HepG2 (cell line): ENCODE measurements around the gene C16orf89. TPM values are rescaled to one million over a fixed set of nuclear protein-coding genes. Genes with fewer than 3 reads are reported as not detected.
A peak's percentile ranks its signal among the peaks of the same experiment; 100 is the strongest.

ENCODE experiments used
- ATAC-seq: fragments of 200-7000 bp; cut with Tn5 transposase; 3 replicates; pipeline ENCODE4 v1.9.1; 2020; ENCODE audit warnings: mild to moderate bottlenecking, moderate library complexity
- BruUV-seq: library from RNA; stranded (reverse); fragments of 400-500 nt; replicated peaks from 2 replicates; lab custom pipeline; 2021; lab: Mats Ljungman, UMichigan
- CTCF ChIA-PET: fragments of 300-600 bp; formaldehyde crosslinking; extraction: SDS; loops from one replicate; lab custom pipeline; 2021; ENCODE audit warnings: low total read pairs, inconsistent platforms, low intra/inter-chr PET ratio; lab: Yijun Ruan, JAX
- POLR2A ChIA-PET: fragments of 350-600 bp; sonication (Branson Sonifier 250); formaldehyde crosslinking; loops from one replicate; lab custom pipeline; 2020; ENCODE audit warnings: antibody characterized with exemption, inconsistent platforms; lab: Yijun Ruan, JAX
- DNase-seq: peaks from one replicate; pipeline ENCODE4 v3.0.0-alpha.2; 2015; ENCODE audit warnings: low spot score
- FAIRE-seq: peaks from 3 replicates; lab custom pipeline; 2011; peaks lifted over from hg19 to GRCh38; lab: Jason Lieb, UNC
- H2AFZ ChIP-seq: one replicate; pipeline ENCODE4 v1.6.1; 2011; ENCODE audit warnings: low read length, inconsistent platforms
- H3K27ac ChIP-seq: fragments of 300-600 bp; 3 replicates; pipeline ENCODE4 v1.8.0; 2011; ENCODE audit warnings: mixed run types, mild to moderate bottlenecking, mixed read lengths, low read length, inconsistent platforms; ENCODE audit not compliant: insufficient read depth; ENCODE audit errors: extremely low read length
- H3K27me3 ChIP-seq, 2 experiments: fragments of 200-600 bp in 1 of 2; 2 replicates in 1 of 2; 3 replicates in 1 of 2; pipeline versions ENCODE4 v1.6.0 to v1.8.0; 2011; ENCODE audit warnings: low read length in 2 of 2, mild to moderate bottlenecking in 2 of 2, moderate library complexity in 2 of 2, inconsistent platforms in 1 of 2; ENCODE audit not compliant: insufficient read depth in 2 of 2, control insufficient read depth in 1 of 2
- H3K36me3 ChIP-seq, 2 experiments: fragments of 200-600 bp in 1 of 2; replicated peaks in 1 of 2; 2 replicates in 1 of 2; 3 replicates in 1 of 2; pipeline versions ENCODE4 v1.5.1 to v1.8.0; 2011; ENCODE audit warnings: low read length in 2 of 2, inconsistent platforms in 1 of 2; ENCODE audit not compliant: insufficient read depth in 2 of 2, control insufficient read depth in 1 of 2
- H3K4me1 ChIP-seq: 2 replicates; pipeline ENCODE4 v1.5.1; 2012; ENCODE audit warnings: low read length, inconsistent platforms; ENCODE audit not compliant: insufficient read depth
- H3K4me2 ChIP-seq: 2 replicates; pipeline ENCODE4 v1.6.0; 2011; ENCODE audit warnings: low read depth, low read length, inconsistent platforms
- H3K4me3 ChIP-seq, 3 experiments: fragments of 200-600 bp in 1 of 3; sonication (generic), shearing (Covaris generic) in 1 of 3; replicated peaks in 1 of 3; 2 replicates each; pipeline ENCODE4 v1.5.1; 2011 to 2016; ENCODE audit warnings: low read length in 3 of 3, inconsistent platforms in 2 of 3, low read depth in 2 of 3, mild to moderate bottlenecking in 2 of 3, control low read depth in 1 of 3, mixed read lengths in 1 of 3; ENCODE audit not compliant: insufficient read depth in 1 of 3
- H3K79me2 ChIP-seq: one replicate; pipeline ENCODE4 v1.6.1; 2011; ENCODE audit warnings: low read length, inconsistent platforms; ENCODE audit not compliant: insufficient read depth
- H3K9ac ChIP-seq: 2 replicates; pipeline ENCODE4 v1.6.0; 2011; ENCODE audit warnings: mild to moderate bottlenecking, low read depth, low read length, inconsistent platforms; ENCODE audit not compliant: insufficient read depth
- H3K9me3 ChIP-seq: 2 replicates; pipeline ENCODE4 v1.5.1; 2012; ENCODE audit warnings: mild to moderate bottlenecking, low read length
- H4K20me1 ChIP-seq: 2 replicates; pipeline ENCODE4 v1.6.0; 2011; ENCODE audit warnings: inconsistent platforms, mild to moderate bottlenecking, low read length, moderate library complexity; ENCODE audit not compliant: insufficient read depth
- FOXP1 ChIP-seq, 2 experiments: fragments of 450-650 bp in 1 of 2; IDR thresholded peaks; 2 replicates each; pipeline ENCODE4 v1.6.1; 2017 to 2018; ENCODE audit warnings: antibody characterized with exemption in 1 of 2
- RBFOX2 ChIP-seq: fragments of 200-400 bp; formaldehyde crosslinking; IDR thresholded peaks from 2 replicates; pipeline ENCODE4 v1.6.1; 2017; ENCODE audit warnings: low read depth, mild to moderate bottlenecking, low read length
- TBL1XR1 ChIP-seq: fragments of 150-350 bp; IDR thresholded peaks from 2 replicates; pipeline ENCODE4 v1.6.1; 2014; ENCODE audit warnings: borderline replicate concordance, low read length; ENCODE audit not compliant: partially characterized antibody
- ZHX2 ChIP-seq, 2 experiments: sonication (generic) in 1 of 2; formaldehyde crosslinking in 1 of 2; IDR thresholded peaks; 2 replicates each; pipeline versions ENCODE4 v1.6.1 to v1.9.0; 2014 to 2022; ENCODE audit warnings: antibody characterized with exemption in 1 of 2, borderline replicate concordance in 1 of 2, inconsistent platforms in 1 of 2, low read depth in 1 of 2, missing genetic modification reagents in 1 of 2
- ZNF101 ChIP-seq: sonication (generic); formaldehyde crosslinking; IDR thresholded peaks from 2 replicates; pipeline ENCODE4 v1.4.0; 2020; ENCODE audit warnings: mild to moderate bottlenecking, low read depth, missing genetic modification reagents, borderline replicate concordance
- ZNF260 ChIP-seq: sonication (generic); formaldehyde crosslinking; IDR thresholded peaks from 2 replicates; pipeline ENCODE4 v1.4.0; 2020; ENCODE audit warnings: missing genetic modification reagents, low read depth, mild to moderate bottlenecking, borderline replicate concordance
- ZNF407 ChIP-seq: sonication (generic); formaldehyde crosslinking; IDR thresholded peaks from one replicate; pipeline ENCODE4 v1.5.1; 2020; ENCODE audit warnings: mild to moderate bottlenecking, missing genetic modification reagents; ENCODE audit errors: not compliant biosample characterization
- ZNF432 ChIP-seq: sonication (generic); formaldehyde crosslinking; IDR thresholded peaks from 2 replicates; pipeline ENCODE4 v1.5.0; 2020; ENCODE audit warnings: missing genetic modification reagents, mild to moderate bottlenecking, borderline replicate concordance
- WGBS: methylation state at CpG from one replicate; pipeline ENCODE4 v1.1.6; 2017; ENCODE audit warnings: low lambda C conversion rate; 5-methylcytosine and 5-hydroxymethylcytosine counted together
- in situ Hi-C: cut with HindIII; loops from 2 replicates; pipeline ENCODE4 v1.10.0; 2017; ENCODE audit warnings: low pct_unique_long_range_greater_than_20kb; ENCODE audit not compliant: extremely low pct_ligation_motif_present
- intact Hi-C: fragments of 100-400 bp; cut with micrococcal nuclease; formaldehyde crosslinking; loops from one replicate; pipeline ENCODE4 v1.10.0; 2022; ENCODE audit not compliant: unreplicated experiment
- polyA plus RNA-seq, 8 experiments: library from polyadenylated mRNA; depleted of rRNA in 3 of 8; stranded (reverse) in 7 of 8; unstranded in 1 of 8; fragments of >200 nt; fragmentation: Illumina TruSeq in 4 of 8; extraction: Trizol in 4 of 8; gene quantifications; 2 replicates each; pipeline versions ENCODE4 v1.2.1 to v1.2.3, GENCODE V29; 2011 to 2016; ENCODE audit warnings: low read depth in 4 of 8, missing spikeins in 1 of 8, mixed read lengths in 1 of 8; ENCODE audit not compliant: insufficient read depth in 1 of 8
- total RNA-seq, 5 experiments: library from RNA; depleted of rRNA; stranded (reverse); fragments of >200 nt; fragmentation: Illumina TruSeq; extraction: Trizol; gene quantifications; 2 replicates each; pipeline ENCODE4 v1.2.3, GENCODE V29; 2016; ENCODE audit warnings: low read depth in 1 of 5

Gene C16orf89
- total and polyA plus RNA-seq, 2 of the 13 experiments (the other 11 are each of a cell fraction or from before 2014, with no cell fraction given): 1.9 to 3.4 TPM

DNA sequence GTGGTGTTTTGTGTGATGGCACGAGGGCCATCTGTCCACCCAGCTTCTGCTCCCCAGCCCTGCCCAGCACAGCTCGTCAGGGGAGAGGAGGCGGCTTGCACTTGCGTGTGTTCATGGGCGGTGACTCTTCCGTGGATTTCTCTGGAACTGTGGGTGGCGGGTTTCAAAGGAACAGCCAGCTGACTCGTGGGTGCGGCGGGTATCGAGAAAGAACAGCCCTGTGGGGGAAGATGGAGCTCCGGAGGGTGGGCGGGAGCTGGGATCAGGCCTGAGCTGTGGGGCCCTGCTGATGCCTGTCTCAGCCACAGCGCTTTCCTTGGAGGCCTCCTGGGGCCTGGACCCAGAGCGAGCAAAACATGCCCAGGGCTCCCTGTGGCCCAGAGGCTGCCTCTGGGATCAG, 45.2 kb downstream of the C16orf89 start:
- ChIA-PET POLR2A (no interaction called here), CTCF (no interaction called here)
- BruUV-seq: no TSS peak
- Histone ChIP-seq H3K36me3 (peaks cover 2 to 4% of the 10 kb centered on the region in 2 experiments; a peak in 1 of 5 replicates), H2AFZ (no peak overlapping the region), H3K79me2 (no peaks in the 10 kb centered on the region), H3K4me3 (no peak overlapping the region), H3K4me2 (no peak overlapping the region), H3K9me3 (no peaks in the 10 kb centered on the region), H3K27me3 (peaks cover 4 to 35% of the 10 kb centered on the region in 2 experiments), H4K20me1 (no peaks in the 10 kb centered on the region), H3K9ac (no peak overlapping the region), H3K27ac (no peak overlapping the region), H3K4me1 (no peaks in the 10 kb centered on the region)
- peak; percentile 31 for ATAC-seq
- TF ChIP-seq ZNF432 (CRISPR knock-in tag): no peak
- TF ChIP-seq FOXP1 (IDR thresholded peaks at IDR 0.05): no peak
- TF ChIP-seq FOXP1 (CRISPR knock-in tag; IDR thresholded peaks at IDR 0.05): no peak
- no peak for TF ChIP-seq RBFOX2
- no peak for TF ChIP-seq ZNF101 (CRISPR knock-in tag)
- no peak for TF ChIP-seq TBL1XR1
- no peak for TF ChIP-seq ZNF260 (CRISPR knock-in tag)
- peak; percentile 44 for TF ChIP-seq ZNF407
- TF ChIP-seq ZHX2 (IDR thresholded peaks at IDR 0.05; ENCODE audit: low read depth): no peak
- TF ChIP-seq ZHX2 (CRISPR knock-in tag; IDR thresholded peaks at IDR 0.05; ENCODE audit: borderline replicate concordance): no peak
- no peak for FAIRE-seq
- DNase-seq: no peak
- in situ Hi-C loops: no loop called here
- intact Hi-C loops: no loop called here
- WGBS: 16% methylated on average over 15 of the region's 15 CpGs
